OCI-LY3 (cell line): Measurements from ENCODE around the gene CDK17.

Experiments used
- H2AFZ ChIP-seq: fragments of 200-600, 300-600 bp; shearing (Covaris generic); 2 replicates; pipeline ENCODE4 v1.6.0; 2014; ENCODE audit warnings: antibody characterized with exemption, low read depth, low read length
- H3K27ac ChIP-seq: fragments of 200-600, 300-600 bp; sonication (generic); 2 replicates; pipeline ENCODE4 v1.5.1; 2014; ENCODE audit warnings: mild to moderate bottlenecking, low read length, moderate library complexity, mixed read lengths
- H3K27me3 ChIP-seq: fragments of 200-600, 300-600 bp; sonication (generic); 2 replicates; pipeline ENCODE4 v1.6.1; 2014; ENCODE audit warnings: low read depth, low read length, mixed read lengths
- H3K36me3 ChIP-seq: fragments of 200-600, 300-600 bp; sonication (generic); replicated peaks from 2 replicates; pipeline ENCODE3; 2014; ENCODE audit warnings: low read depth, low read length, mixed read lengths
- H3K4me1 ChIP-seq: fragments of 300-600, 200-600 bp; sonication (generic); 2 replicates; pipeline ENCODE4 v1.6.1; 2014; ENCODE audit warnings: low read length, mixed read lengths
- H3K4me2 ChIP-seq: fragments of 200-600, 300-600 bp; sonication (generic); 2 replicates; pipeline ENCODE4 v1.6.1; 2014; ENCODE audit warnings: low read length, mixed read lengths
- H3K4me3 ChIP-seq: fragments of 300-600, 200-600 bp; sonication (generic); 2 replicates; pipeline ENCODE4 v1.5.1; 2014; ENCODE audit warnings: antibody characterized with exemption, mild to moderate bottlenecking, low read length, moderate library complexity
- H3K79me2 ChIP-seq: fragments of 300-600, 200-600 bp; shearing (Covaris generic); 2 replicates; pipeline ENCODE4 v1.6.1; 2014; ENCODE audit warnings: mild to moderate bottlenecking, low read length, mixed read lengths
- H3K9ac ChIP-seq: fragments of 300-600, 200-600 bp; shearing (Covaris generic); 2 replicates; pipeline ENCODE4 v1.6.0; 2014; ENCODE audit warnings: mild to moderate bottlenecking, low read length, moderate library complexity
- H3K9me3 ChIP-seq: fragments of 200-600, 300-600 bp; shearing (Covaris generic); 2 replicates; pipeline ENCODE4 v1.6.1; 2014; ENCODE audit warnings: low read length, mixed read lengths; ENCODE audit not compliant: insufficient read depth
- H4K20me1 ChIP-seq: fragments of 200-600, 300-600 bp; sonication (generic); 2 replicates; pipeline ENCODE4 v1.6.1; 2016; ENCODE audit warnings: low read length, mixed read lengths; ENCODE audit not compliant: insufficient read depth
- CTCF ChIP-seq: fragments of 200-600, 300-600 bp; sonication (generic); IDR thresholded peaks from 2 replicates; pipeline ENCODE4 v1.5.1; 2014; ENCODE audit warnings: antibody characterized with exemption, low read length, low read depth
- EZH2phosphoT487 ChIP-seq: fragments of 200-600 bp; shearing (Covaris generic); IDR thresholded peaks from 2 replicates; pipeline ENCODE4 v1.6.1; 2018; ENCODE audit warnings: antibody characterized with exemption, mixed run types, low read depth

The CDK17 gene

GRCh38 chr12:96228566-96229248 is 171.5 kb downstream of the CDK17 start:
- no peak for TF ChIP-seq EZH2phosphoT487
- no peak for TF ChIP-seq CTCF
- Histone ChIP-seq H3K36me3 (peaks cover 37% of the 10 kb centered on the region), H3K4me3 (no peak overlapping the region), H3K4me2 (no peak overlapping the region), H4K20me1 (peaks cover 68% of the 10 kb centered on the region), H3K4me1 (peaks cover 6% of the 10 kb centered on the region), H2AFZ (no peak overlapping the region), H3K79me2 (peaks cover 78% of the 10 kb centered on the region), H3K27me3 (no peaks in the 10 kb centered on the region), H3K9me3 (no peaks in the 10 kb centered on the region), H3K27ac (no peak overlapping the region), H3K9ac (no peak overlapping the region)
